SIG-M5 (cell line): Measurements from ENCODE around the gene KIF19.

Source experiments
- DNase-seq: peaks from one replicate; lab custom pipeline; 2025; lab: John Stamatoyannopoulos, UW

Gene KIF19

DNA sequence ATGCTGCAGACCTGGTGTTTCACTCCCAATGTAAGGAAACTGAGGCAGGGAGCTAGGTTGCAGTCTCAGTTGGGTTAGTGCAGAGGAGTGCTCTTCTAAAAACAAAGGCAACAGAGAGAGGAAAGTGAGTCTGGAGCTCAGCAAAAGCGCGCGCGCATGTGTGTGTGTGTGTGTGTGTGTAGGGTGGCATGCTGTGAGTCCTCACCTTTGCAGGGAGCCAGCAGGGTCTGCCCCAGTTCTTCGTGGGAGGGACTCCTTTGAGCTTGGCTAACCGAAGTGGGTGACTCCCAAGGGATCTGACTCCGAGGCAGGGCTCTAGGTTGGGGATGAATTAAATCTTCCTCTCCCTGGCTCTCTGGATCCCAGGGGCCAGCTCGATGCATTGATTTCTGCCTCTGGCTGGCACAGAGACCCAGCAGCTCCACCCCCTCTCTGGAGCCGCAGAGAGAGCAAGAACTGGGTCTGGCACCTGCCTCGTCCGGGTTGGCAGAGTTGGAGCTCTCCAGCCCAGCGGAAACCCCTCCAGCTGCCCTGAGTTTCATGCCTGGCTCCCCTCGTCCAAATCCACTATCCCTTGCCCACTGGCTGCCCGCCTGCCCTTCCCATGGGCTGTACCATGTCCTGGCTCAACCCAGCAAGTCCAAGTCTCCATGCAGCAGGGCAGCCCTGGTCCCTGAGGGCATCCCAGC lies 36.9 kb downstream of the KIF19 start:
- no peak for DNase-seq

DNA sequence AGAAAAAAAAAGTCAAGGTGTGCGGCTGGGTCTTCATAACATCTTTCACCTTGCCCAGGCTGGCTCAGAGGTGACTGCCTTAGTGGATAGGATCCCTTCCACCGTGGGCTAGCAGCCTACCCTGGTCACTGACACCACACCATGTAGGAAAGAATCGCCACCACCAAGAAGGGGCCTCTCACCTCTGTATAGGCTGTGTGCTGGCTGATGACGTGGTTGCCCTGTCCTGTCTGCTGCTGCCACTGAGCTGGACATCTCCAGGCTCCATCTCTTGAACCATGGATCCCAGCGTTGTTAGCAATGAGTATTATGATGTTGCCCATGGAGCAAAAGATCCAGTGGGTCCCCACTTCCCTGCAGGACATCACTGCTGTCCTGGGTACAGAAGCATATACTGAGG lies 41.2 kb downstream of the KIF19 start, which contains the start of gene GPR142:
TSS of gene GPR142 (plus strand) at position 301 of the 400 bp plus-strand sequence. CDS start 2,035 bp downstream, outside the sequence.
- no peak for DNase-seq

DNA sequence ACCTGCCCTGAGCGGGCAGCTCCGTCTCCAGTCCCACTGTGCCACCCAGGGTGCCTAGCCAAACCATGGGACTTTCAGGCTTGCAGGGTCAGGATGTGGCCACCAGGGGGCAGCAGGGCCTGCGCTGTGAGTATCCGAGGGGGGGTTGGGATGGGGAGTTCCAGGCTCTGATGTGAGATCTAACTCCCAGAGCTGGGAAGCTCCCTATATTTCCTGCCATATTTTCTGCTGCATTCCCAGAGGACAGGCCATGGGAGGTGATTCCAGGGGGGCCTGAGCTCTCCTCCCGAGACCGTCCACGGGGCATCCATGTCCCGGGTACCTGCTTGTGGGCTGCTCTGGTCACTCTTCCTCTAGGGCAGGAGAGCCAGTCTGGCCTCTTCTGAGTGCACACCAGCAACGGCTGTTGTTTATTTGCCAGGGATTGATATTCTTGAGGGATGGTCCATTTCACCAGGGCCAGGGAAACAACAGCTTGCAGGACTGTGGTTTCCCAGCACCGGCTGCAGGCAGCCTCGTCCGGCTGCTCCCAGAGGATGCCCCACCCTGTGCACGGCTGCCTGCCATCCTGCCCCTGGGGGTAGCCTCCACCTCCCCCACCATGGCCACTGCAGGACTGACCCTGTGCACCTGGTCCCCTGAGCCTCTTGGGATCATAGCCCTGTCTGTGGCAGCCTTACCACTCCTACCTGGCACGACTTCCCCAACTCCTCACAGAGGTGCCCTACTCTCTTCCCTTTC lies 42.5 kb downstream of the KIF19 start:
- no peak for DNase-seq

DNA sequence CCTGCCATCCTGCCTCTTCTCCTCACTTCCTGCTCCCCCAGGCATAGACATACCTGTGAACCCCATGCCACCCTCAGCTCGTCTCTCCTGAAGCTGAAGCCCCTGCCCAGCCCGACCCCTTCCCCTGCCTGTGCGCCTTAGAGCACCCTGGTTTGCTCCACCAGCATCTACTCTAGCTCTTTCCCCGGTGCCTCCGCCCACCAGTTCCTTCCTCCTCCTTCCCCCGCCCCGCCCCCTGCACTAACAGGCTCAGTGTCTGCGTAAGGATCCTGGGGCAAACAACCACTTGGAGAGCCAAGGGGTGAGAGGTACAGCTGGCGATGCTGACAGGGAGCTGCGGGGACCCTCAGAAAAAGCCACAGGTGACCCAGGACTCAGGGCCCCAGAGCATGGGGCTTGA lies 43.2 kb downstream of the KIF19 start:
- DNase-seq: no peak

- no peak for DNase-seq
These were observed 43.9 kb downstream of the KIF19 start for GRCh38 chr17:74369665-74370490.

GRCh38 chr17:74371653-74372147 lies 45.7 kb downstream of the KIF19 start:
- DNase-seq: no peak

DNA sequence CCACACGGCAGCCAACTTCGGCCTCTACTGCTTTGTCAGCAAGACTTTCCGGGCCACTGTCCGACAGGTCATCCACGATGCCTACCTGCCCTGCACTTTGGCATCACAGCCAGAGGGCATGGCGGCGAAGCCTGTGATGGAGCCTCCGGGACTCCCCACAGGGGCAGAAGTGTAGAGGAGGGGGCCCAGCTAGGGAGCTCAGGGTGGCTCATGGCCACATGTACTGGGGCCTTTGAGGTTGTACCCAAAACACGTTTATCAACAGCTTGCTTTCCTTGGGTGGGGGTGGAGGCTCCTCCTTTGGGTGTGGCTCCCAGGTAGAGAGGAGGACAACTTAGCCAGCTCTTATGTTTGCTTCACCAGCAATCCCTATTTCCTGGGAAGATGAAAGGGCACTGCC lies 46.4 kb downstream of the KIF19 start:
- DNase-seq: no peak

- no peak for DNase-seq
These were observed 48.0 kb downstream of the KIF19 start for GRCh38 chr17:74373838-74374606.

GRCh38 chr17:74374858-74375257 lies 48.8 kb downstream of the KIF19 start:
- no peak for DNase-seq

GRCh38 chr17:74379495-74380085 lies 53.6 kb downstream of the KIF19 start:
- no peak for DNase-seq

DNA sequence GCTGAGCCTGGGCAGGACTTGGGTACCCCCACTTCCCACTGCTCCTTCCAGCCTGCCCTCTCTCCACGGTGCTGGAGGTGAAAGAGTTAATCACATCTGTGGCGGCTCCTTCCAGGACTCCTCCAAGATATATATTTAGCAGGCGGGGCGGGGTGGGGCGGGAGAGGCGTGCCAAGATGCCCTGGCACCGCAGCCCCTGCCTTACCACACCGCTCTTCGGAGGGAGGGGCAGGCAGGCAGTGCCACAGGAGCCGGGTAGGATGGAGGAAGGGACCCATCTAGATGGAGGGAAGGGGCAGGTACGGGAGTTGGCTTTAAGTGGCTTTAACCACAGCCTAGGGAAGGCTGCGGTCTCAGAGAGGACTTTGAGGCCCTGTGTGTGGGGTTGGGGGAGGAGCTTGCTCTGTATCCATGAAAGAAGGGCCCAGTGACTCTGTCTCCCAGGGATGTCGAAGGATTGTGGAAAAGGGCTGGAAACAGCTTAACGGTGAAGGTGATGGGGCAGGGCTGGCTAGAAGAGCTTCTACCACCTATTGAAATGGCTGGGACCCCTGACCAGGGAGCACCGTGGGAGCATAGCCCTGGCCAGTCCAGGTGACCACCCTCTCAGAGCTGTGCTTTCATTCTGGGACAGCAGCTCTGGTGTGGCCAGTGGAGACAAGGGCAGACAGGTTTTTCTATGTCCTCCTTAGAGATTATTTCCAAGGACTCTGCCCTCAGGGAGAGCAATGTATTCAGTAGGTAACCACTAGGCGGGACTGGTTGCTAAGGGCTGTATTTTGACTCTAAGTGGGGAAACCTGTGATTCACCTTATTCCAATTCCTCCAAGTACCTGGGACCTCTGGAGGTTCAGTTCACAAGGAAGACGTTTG lies 54.3 kb downstream of the KIF19 start:
- DNase-seq: no peak

DNA sequence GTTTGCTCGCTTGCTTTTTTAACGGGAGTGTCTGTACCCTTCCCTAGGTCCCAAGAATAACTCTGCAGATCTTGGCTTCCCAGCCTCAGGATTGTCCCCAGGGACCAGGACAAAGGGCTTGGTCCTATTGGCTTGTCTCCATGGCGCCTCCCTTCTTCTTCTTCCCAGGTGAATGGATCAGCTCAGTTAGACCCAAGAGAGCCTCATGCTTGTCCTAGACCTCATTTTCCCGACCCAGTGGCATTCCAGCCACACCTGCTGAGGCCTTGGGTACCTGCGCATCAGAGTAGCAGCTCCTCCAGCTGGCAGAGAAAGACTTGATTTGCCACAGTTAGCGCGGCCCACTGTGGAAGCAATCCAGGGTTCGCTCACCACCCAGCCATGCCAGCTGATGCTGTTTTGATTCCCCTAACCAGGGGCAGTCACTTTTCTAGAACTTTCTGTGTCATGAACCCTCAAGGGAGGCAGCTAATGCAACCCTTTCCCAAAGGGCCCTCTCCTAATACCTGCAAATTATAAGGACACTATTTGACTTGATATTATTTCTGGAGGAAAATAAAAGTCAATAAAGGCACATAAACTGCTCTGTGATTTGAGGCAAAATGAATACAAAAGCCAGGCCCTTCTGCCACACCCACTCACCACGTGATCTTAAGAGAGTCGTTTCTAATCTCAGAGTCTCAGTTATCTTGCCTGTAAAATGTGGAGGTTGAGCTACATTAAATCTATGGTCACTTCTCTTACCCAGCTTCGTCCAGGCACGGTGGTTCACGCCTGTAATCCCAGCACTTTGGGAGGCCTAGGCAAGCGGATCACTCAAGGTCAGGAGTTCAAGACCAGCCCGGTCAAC lies 55.2 kb downstream of the KIF19 start:
- no peak for DNase-seq

DNA sequence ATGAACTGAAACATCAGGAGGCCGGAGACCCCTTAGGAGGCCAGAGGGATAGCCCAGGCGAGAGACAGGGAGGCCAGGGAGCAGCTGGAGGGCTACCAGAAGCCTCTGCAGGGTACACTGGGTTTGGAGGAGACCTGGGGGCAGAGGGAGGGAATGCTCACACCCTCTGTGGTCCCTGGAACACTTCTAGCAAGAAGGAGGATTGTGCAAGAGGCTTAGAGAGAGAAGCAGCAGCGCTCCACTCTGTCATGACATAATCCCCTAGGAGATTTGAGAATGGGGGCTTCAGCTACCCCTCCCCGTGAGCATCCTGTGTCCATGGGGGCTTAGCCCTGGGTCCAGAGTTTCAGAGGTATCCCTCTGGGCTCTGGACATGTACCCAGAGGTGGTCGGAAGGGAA lies 57.1 kb downstream of the KIF19 start:
- no peak for DNase-seq

DNA sequence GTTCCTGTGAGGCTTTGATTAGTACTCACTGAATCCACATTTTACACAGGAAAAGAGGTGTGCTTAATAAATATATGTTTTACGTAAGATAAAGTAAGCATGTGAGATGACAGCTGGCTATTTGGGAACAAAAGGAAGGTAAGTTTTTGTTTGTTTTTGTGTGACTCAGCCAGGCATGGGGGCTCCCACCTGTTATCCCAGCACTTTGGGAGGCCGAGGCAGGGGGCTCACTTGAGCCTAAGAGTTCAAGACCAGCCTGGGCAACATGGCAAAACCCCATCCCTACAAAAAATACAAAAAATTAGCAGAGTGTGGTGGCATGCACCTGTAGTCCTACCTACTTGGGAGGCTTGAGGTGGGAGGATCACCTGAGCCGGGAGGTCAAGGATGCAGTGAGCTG lies 59.2 kb downstream of the KIF19 start:
- no peak for DNase-seq

DNA sequence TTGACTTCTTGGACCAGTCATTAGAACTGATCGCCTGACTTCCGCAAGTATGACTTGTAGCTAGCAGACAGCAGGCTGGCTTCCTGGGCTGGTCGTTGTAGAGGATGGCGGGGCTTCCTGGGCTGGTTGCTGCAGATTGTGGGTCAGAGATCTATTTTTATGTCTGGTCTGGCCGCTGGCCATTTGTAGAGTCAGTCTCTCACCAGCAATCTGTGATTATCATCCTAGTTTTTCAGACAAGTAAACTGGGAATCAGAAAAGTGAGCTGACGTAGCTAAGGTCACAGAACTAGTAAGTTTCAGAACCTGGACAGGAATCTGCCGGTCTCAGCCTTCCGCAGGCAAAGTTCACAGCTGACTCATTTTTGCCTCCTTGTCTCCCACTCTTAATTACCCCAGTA lies 60.4 kb downstream of the KIF19 start:
- DNase-seq: no peak

- no peak for DNase-seq
These were observed 61.6 kb downstream of the KIF19 start for GRCh38 chr17:74387365-74388218.

DNA sequence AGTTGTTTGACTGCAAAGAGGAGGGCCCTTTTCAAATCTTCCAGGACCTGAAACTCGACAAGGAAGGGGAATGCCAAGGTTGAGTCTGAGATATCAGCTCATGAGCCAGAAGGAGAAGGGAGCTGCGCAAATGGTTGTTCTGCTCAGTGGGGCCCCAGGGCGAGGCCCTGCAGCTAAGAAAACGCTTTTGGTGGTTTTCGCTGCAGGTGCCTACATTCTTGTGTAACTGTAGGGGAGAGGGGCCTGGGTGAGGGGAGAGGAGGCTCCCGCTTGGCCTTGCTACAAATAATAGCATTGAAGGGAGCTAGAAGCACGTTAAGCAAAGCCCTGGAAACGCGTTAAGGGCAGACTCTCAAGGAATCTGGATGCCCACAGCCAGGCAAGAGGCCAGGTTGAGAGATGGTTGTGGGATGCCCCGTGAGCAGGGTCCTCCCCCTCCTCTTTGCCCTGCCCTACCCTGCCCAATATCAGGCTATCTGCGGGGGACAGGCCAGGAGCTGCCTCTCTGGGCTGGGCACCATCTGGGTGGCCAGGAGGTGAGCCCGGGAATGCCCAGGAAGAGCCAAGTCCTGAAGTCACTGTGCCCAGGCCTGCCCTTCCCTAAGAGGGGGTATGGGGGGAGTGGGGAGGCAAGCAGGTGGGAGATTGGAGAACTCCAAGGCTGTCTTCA lies 63.2 kb downstream of the KIF19 start:
- DNase-seq: no peak
